ENCODE results near the gene DVL1. TPM values are rescaled to one million over a fixed set of nuclear protein-coding genes. Genes with fewer than 3 reads are reported as not detected.

The DVL1 gene
- total and polyA plus RNA-seq, 10 of the 15 experiments (the other 5 are each of a cell fraction or from before 2014, with no cell fraction given) = 0.10 to 31.1 (median 4.6) TPM

- ATAC-seq (no peak), FAIRE-seq (no peak), DNase-seq (ENCODE audit: low read depth, low spot score) (no peak)
- RAD21 ChIA-PET (ENCODE audit: unreplicated experiment) = no interaction called here
- Histone ChIP-seq H3K36me3 (ENCODE audit: control insufficient read depth in 2 of 2, insufficient read depth in 2 of 2, low read length in 1 of 2) (no peaks in the 10 kb centered on the region), H3K4me3 (no peak overlapping the region), H4K20me1 (ENCODE audit: control insufficient read depth, insufficient read depth) (no peaks in the 10 kb centered on the region), H3K27ac (ENCODE audit: control insufficient read depth, insufficient read depth) (no peak overlapping the region), H2AFZ (ENCODE audit: control insufficient read depth, low read depth, low read length) (no peak overlapping the region), H3K27me3 (replicated peaks in 1 of 2; ENCODE audit: control insufficient read depth in 2 of 2, insufficient read depth in 2 of 2, low read length in 1 of 2) (peaks cover 0 to 3% of the 10 kb centered on the region in 2 experiments; a peak in 2 of 4 replicates), H3K9ac (ENCODE audit: control insufficient read depth, insufficient read depth, low read length) (no peak overlapping the region), H3K79me2 (ENCODE audit: control insufficient read depth, insufficient read depth, low read length) (peaks cover 2% of the 10 kb centered on the region), H3K9me3 (replicated peaks; ENCODE audit: control insufficient read depth, insufficient read depth, low read length) (no peaks in the 10 kb centered on the region), H3K4me1 (ENCODE audit: control insufficient read depth, insufficient read depth, low read length) (peaks cover 6% of the 10 kb centered on the region; the same call in 1 of the 2 replicates), H3K4me2 (ENCODE audit: control insufficient read depth, insufficient read depth) (no peak overlapping the region)
- TF ChIP-seq BCL3 (IDR thresholded peaks at IDR 0.05; ENCODE audit: borderline replicate concordance, insufficient read depth, low read depth, low read length, poor library complexity, severe bottlenecking) (no peak), NKRF (conservative IDR thresholded peaks at IDR 0.05) (no peak), PAX5 (IDR thresholded peaks at IDR 0.05; ENCODE audit: borderline replicate concordance, low read depth, low read length) (no peak), SIN3A (IDR thresholded peaks at IDR 0.05; ENCODE audit: low read depth, low read length) (no peak), E2F8 (IDR thresholded peaks at IDR 0.05; ENCODE audit: low read depth, partially characterized antibody) (no peak), ZBTB33 (IDR thresholded peaks at IDR 0.05) (no peak), CBX3 (IDR thresholded peaks at IDR 0.05; ENCODE audit: borderline replicate concordance, low read depth) (no peak), NR2C2 (IDR thresholded peaks at IDR 0.05; ENCODE audit: borderline replicate concordance, control insufficient read depth, insufficient read length, low read depth) (no peak), CEBPB (IDR thresholded peaks at IDR 0.05; ENCODE audit: borderline replicate concordance in 1 of 2, low read depth in 2 of 2, low read length in 2 of 2) (no peak), HDAC2 (IDR thresholded peaks at IDR 0.05) (no peak), YY1 (IDR thresholded peaks at IDR 0.05; ENCODE audit: low read depth, low read length) (no peak), RFX5 (IDR thresholded peaks at IDR 0.05; ENCODE audit: low read depth, low read length) (no peak), SRF (IDR thresholded peaks at IDR 0.05; ENCODE audit: low read depth in 2 of 2, low read length in 2 of 2) (no peak)
- intact Hi-C loops (cut with micrococcal nuclease; ENCODE audit: unreplicated experiment) (no loop called here), in situ Hi-C loops (cut with MboI) (no loop called here)
- POLR2A ChIA-PET = no interaction called here
- CTCF ChIA-PET = interaction anchor here (1.8 kb wide), 1 partner anchor 20 kb away, joined by 10 read pairs; no protein-coding TSS in a partner anchor
- SMC1A ChIA-PET (ENCODE audit: uncharacterized antibody, unreplicated experiment) = no interaction called here
- 81% methylated on average over 29 of the region's 29 CpGs for WGBS (ENCODE audit: insufficient coverage, insufficient replicate concordance, low lambda C conversion rate, missing lambda C conversion rate)
- no TSS peak for BruUV-seq (replicated peaks)
These were observed 2.6 kb upstream of the DVL1 start for GRCh38 chr1:1351511-1352427.
